Lower lobe of right lung (tissue), 2 donors: ENCODE data around the gene PTPRN2. TPM values are rescaled to one million over a fixed set of nuclear protein-coding genes. Genes with fewer than 3 reads are reported as not detected.
"Not testable (repeated sequence)": the region's sequence is repeated elsewhere in the genome, so short reads cannot be mapped to it uniquely, and the experiment has no call there.

Experiments
- ATAC-seq, 2 donors: fragments of 200-7000 bp; cut with Tn5 transposase; one replicate each; pipeline ENCODE4 v1.9.1; 2020 to 2022; ENCODE audit warnings: mild to moderate bottlenecking in 2 of 2, moderate library complexity in 2 of 2
- DNase-seq: peaks from one replicate; pipeline ENCODE4 v3.0.0-alpha.2; 2020
- H3K27ac ChIP-seq: fragments of 200-600 bp; one replicate; pipeline ENCODE4 v1.8.0; 2022
- H3K27me3 ChIP-seq: fragments of 200-600 bp; one replicate; pipeline ENCODE4 v1.8.0; 2022; ENCODE audit warnings: low read depth
- H3K36me3 ChIP-seq: fragments of 200-600 bp; one replicate; pipeline ENCODE4 v1.8.0; 2022; ENCODE audit warnings: mild to moderate bottlenecking
- H3K4me1 ChIP-seq: fragments of 200-600 bp; one replicate; pipeline ENCODE4 v1.8.0; 2022
- H3K4me3 ChIP-seq: fragments of 200-600 bp; one replicate; pipeline ENCODE4 v1.8.0; 2022; ENCODE audit warnings: mild to moderate bottlenecking
- H3K9me3 ChIP-seq: fragments of 200-600 bp; one replicate; pipeline ENCODE4 v1.8.0; 2022
- CTCF ChIP-seq: fragments of 200-600 bp; IDR thresholded peaks from one replicate; pipeline ENCODE4 v1.8.0; 2022; ENCODE audit warnings: antibody characterized with exemption, mild to moderate bottlenecking
- intact Hi-C: fragments of 100-400 bp; cut with DNase I; formaldehyde crosslinking; loops from one replicate; pipeline ENCODE4 v1.11.0; 2022
- total RNA-seq: library from RNA; stranded (reverse); fragmentation: NEBNext Ultra II Directional; extraction: Animal tissue kit (Norgen Biotek cat#: 25700); gene quantifications from one replicate; pipeline ENCODE4 v1.2.1, GENCODE V29; 2021
- donor health status: DM: no; HTN: yes; CAD: no; lungs with severe emphysema.

The PTPRN2 gene
- total RNA-seq, 1 donor from 2014 or later: 6.8 TPM

DNA sequence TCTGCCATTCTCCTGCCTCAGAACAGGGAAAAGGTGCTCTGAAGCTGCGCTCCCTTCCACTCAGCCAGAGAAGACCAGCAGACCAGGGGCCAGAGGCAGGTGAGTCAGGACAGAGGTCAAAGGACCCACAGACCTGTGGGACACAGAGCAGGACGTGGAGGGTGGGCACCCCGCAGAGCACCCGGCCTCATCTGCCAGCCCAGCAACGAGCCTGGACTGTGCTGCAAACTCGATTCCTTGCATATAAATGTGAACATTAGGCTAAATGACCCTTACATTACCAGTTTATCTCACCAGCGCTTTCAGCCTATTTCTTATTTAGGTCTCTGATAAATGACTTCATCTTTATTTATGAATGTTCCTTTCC lies 50.1 kb downstream of the PTPRN2 start:
- Histone ChIP-seq H3K4me1 (peaks cover 4% of the 10 kb centered on the region), H3K27ac (peak overlapping the region; percentile 36), H3K27me3 (no peaks in the 10 kb centered on the region), H3K36me3 (no peaks in the 10 kb centered on the region), H3K4me3 (no peak overlapping the region), H3K9me3 (no peaks in the 10 kb centered on the region)
- TF ChIP-seq CTCF: no peak
- intact Hi-C loops: no loop called here
- ATAC-seq (no peak), DNase-seq (no peak)

GRCh38 chr7:158536871-158537515 lies 50.6 kb downstream of the PTPRN2 start:
- DNase-seq (no peak), ATAC-seq (no peak)
- no peak for TF ChIP-seq CTCF
- intact Hi-C loops: no loop called here
- H3K9me3 ChIP-seq: no peaks in the 10 kb centered on the region
- no peaks in the 10 kb centered on the region for H3K36me3 ChIP-seq
- no peaks in the 10 kb centered on the region for H3K27me3 ChIP-seq
- peak overlapping the region; percentile 36 for H3K27ac ChIP-seq
- peaks cover 4% of the 10 kb centered on the region for H3K4me1 ChIP-seq
- H3K4me3 ChIP-seq: no peak overlapping the region

DNA sequence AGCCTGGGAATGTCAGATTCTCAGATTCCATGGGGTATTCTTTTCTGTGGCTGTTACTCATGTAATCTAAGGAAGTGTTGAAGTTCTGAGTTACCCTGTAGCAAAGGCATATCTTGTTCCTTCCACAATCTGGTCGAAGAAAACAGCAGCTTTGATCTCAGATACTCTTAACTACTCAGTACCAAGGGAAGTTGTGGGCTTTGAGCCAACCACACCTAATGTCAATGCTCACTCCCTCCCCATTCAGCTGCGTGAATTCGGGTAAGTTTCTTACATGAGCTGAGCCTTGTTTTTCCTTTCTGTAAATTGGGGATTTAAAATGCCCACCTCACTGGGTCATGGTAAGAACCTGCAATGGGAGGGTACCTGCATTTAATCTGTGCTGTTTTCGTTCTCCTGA lies 52.5 kb downstream of the PTPRN2 start:
- H3K36me3 ChIP-seq: no peaks in the 10 kb centered on the region
- no peaks in the 10 kb centered on the region for H3K27me3 ChIP-seq
- ATAC-seq (no peak), DNase-seq (no peak)
- no peak for TF ChIP-seq CTCF
- no peak overlapping the region for H3K27ac ChIP-seq
- intact Hi-C loops: no loop called here
- H3K4me1 ChIP-seq: peaks cover 4% of the 10 kb centered on the region
- no peaks in the 10 kb centered on the region for H3K9me3 ChIP-seq
- no peak overlapping the region for H3K4me3 ChIP-seq

- no peaks in the 10 kb centered on the region for H3K36me3 ChIP-seq
- no peak for TF ChIP-seq CTCF
- H3K27ac ChIP-seq: no peak overlapping the region
- H3K4me3 ChIP-seq: no peak overlapping the region
- intact Hi-C loops: no loop called here
- ATAC-seq: no peak
- DNase-seq: no peak
- H3K4me1 ChIP-seq: peaks cover 4% of the 10 kb centered on the region
- no peaks in the 10 kb centered on the region for H3K9me3 ChIP-seq
- H3K27me3 ChIP-seq: no peaks in the 10 kb centered on the region
These were observed 53.0 kb downstream of the PTPRN2 start for GRCh38 chr7:158534598-158534997.

GRCh38 chr7:158534134-158534515 lies 53.5 kb downstream of the PTPRN2 start:
- H3K27me3 ChIP-seq, H3K27ac ChIP-seq, H3K4me3 ChIP-seq, ATAC-seq, DNase-seq, H3K9me3 ChIP-seq, H3K4me1 ChIP-seq, intact Hi-C loops, H3K36me3 ChIP-seq: not testable (repeated sequence)

DNA sequence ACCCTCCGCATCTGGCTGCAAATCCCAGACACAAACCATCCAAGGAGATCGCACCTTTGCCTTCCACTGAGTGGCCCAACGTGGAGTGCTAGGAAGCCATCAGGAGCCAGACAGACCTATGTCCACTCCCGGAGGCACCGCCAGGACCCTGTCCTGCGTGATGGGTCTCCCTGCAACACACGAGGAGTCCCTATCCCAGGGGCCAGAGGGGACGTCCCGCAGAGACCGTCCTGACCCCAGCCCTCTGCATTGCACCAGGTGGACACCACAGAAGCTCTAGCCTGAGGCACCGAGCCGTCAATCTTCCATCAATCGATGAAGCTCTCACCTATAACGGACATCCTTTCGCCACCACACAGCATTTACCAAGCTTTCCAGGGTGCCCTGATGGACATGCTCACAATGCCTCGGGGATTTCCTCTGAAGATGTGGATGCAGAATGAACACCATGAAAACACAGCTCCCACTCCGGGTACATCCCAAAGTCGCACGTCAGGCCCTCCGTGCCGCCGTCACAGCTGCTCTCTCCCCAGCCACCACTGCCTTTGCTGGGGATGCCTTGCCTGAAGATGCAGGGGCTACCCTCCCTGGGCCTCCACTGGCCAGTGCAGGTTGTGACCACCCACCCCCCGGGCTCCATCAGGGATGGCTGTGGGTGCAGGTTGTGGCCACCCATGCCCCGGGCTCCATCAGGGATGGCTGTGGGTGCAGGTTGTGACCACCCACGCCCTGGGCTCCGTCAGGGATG lies 54.1 kb downstream of the PTPRN2 start:
- TF ChIP-seq CTCF: no peak
- Histone ChIP-seq H3K9me3 (no peaks in the 10 kb centered on the region), H3K4me3 (no peak overlapping the region), H3K4me1 (peaks cover 4% of the 10 kb centered on the region), H3K27me3 (no peaks in the 10 kb centered on the region), H3K36me3 (no peaks in the 10 kb centered on the region), H3K27ac (no peak overlapping the region)
- no peak for ATAC-seq
- intact Hi-C loops: no loop called here
- no peak for DNase-seq
